GM18951 (cell line): ENCODE results near the gene TMF1.

Source experiments
- POLR2A ChIP-seq: IDR thresholded peaks from 4 replicates; pipeline ENCODE4 v1.6.1; 2011; ENCODE audit warnings: mild to moderate bottlenecking; ENCODE audit not compliant: insufficient read length, insufficient read depth; ENCODE audit errors: extremely low read depth
- in situ Hi-C: fragments of 300-500 bp; cut with MboI; formaldehyde crosslinking; loops from one replicate; pipeline ENCODE4 v1.12.0; 2022; ENCODE audit warnings: low sequenced_read_pairs, mixed read lengths, inconsistent platforms; ENCODE audit not compliant: unreplicated experiment

Gene TMF1

GRCh38 chr3:68972358-68972979 is 79.7 kb downstream of the TMF1 start:
- no peak for TF ChIP-seq POLR2A

More at GRCh38 chr3:68972358-68972979, 79.7 kb downstream of the TMF1 start:
- in situ Hi-C loops, result no loop called here
